ENCODE measurements around the gene RTTN. TPM values are rescaled to one million over a fixed set of nuclear protein-coding genes. Genes with fewer than 3 reads are reported as not detected.

The RTTN gene
- total RNA-seq, 2 experiments from 2014 or later, result 21.4 to 25.5 TPM

GRCh38 chr18:70135604-70136003 lies 69.9 kb downstream of the RTTN start:
- Mint-ChIP-seq H3K36me3 (ENCODE audit: low read depth) (peaks cover 78% of the 10 kb centered on the region), H3K27me3 (no peaks in the 10 kb centered on the region), H3K9me3 (no peaks in the 10 kb centered on the region), H3K27ac (no peak overlapping the region), H3K4me3 (no peak overlapping the region), H3K4me1 (ENCODE audit: low read depth) (peaks cover under 1% of the 10 kb centered on the region)
- intact Hi-C loops (cut with DNase I, micrococcal nuclease), result no loop called here
- ATAC-seq (ENCODE audit: poor library complexity), result no peak
- ChIA-PET CTCF (no interaction called here), POLR2A (no interaction called here)
- no peak for DNase-seq
- Histone ChIP-seq H3K27me3 (ENCODE audit: control insufficient read depth in 1 of 2, insufficient read depth in 2 of 2, low read length in 2 of 2) (no peaks in the 10 kb centered on the region), H3K27ac (ENCODE audit: low read depth in 1 of 2, low read length in 2 of 2) (no peak overlapping the region), H3K36me3 (ENCODE audit: insufficient read depth, low read length) (peaks cover 16% of the 10 kb centered on the region), H3K9me3 (ENCODE audit: control insufficient read depth in 1 of 2, insufficient read depth in 1 of 2, low read length in 2 of 2) (no peaks in the 10 kb centered on the region), H3K4me1 (ENCODE audit: insufficient read depth, low read length) (no peaks in the 10 kb centered on the region), H3K4me3 (ENCODE audit: low read length) (no peak overlapping the region)
- no peak for TF ChIP-seq CTCF (IDR thresholded peaks at IDR 0.05)

GRCh38 chr18:70132999-70133398 lies 72.5 kb downstream of the RTTN start:
- Histone ChIP-seq H3K27me3 (ENCODE audit: control insufficient read depth in 1 of 2, insufficient read depth in 2 of 2, low read length in 2 of 2) (no peaks in the 10 kb centered on the region), H3K9me3 (ENCODE audit: control insufficient read depth in 1 of 2, insufficient read depth in 1 of 2, low read length in 2 of 2) (no peaks in the 10 kb centered on the region), H3K4me1 (ENCODE audit: insufficient read depth, low read length) (no peaks in the 10 kb centered on the region), H3K27ac (ENCODE audit: low read depth in 1 of 2, low read length in 2 of 2) (no peak overlapping the region), H3K4me3 (ENCODE audit: low read length) (no peak overlapping the region), H3K36me3 (ENCODE audit: insufficient read depth, low read length) (peaks cover 20% of the 10 kb centered on the region)
- DNase-seq (no peak), ATAC-seq (ENCODE audit: poor library complexity) (no peak)
- no peak overlapping the region for H3K4me3 Mint-ChIP-seq
- CTCF ChIA-PET, result no interaction called here
- H3K36me3 Mint-ChIP-seq (ENCODE audit: low read depth), result peaks cover 77% of the 10 kb centered on the region
- POLR2A ChIA-PET, result no interaction called here
- intact Hi-C loops (cut with DNase I, micrococcal nuclease), result no loop called here
- no peaks in the 10 kb centered on the region for H3K27me3 Mint-ChIP-seq
- no peak for TF ChIP-seq CTCF (IDR thresholded peaks at IDR 0.05)
- H3K27ac Mint-ChIP-seq, result no peak overlapping the region
- no peaks in the 10 kb centered on the region for H3K9me3 Mint-ChIP-seq
- peaks cover 6% of the 10 kb centered on the region for H3K4me1 Mint-ChIP-seq (ENCODE audit: low read depth)

- H3K9me3 ChIP-seq (ENCODE audit: control insufficient read depth in 1 of 2, insufficient read depth in 1 of 2, low read length in 2 of 2), result no peaks in the 10 kb centered on the region
- H3K4me3 ChIP-seq (ENCODE audit: low read length), result no peak overlapping the region
- intact Hi-C loops (cut with DNase I, micrococcal nuclease), result no loop called here
- Mint-ChIP-seq H3K27me3 (no peaks in the 10 kb centered on the region), H3K4me1 (ENCODE audit: low read depth) (peaks cover 6% of the 10 kb centered on the region), H3K9me3 (no peaks in the 10 kb centered on the region), H3K4me3 (no peak overlapping the region), H3K36me3 (ENCODE audit: low read depth) (peaks cover 72% of the 10 kb centered on the region), H3K27ac (no peak overlapping the region)
- no peak for ATAC-seq (ENCODE audit: poor library complexity)
- TF ChIP-seq CTCF (IDR thresholded peaks at IDR 0.05), result no peak
- peaks cover 22% of the 10 kb centered on the region for H3K36me3 ChIP-seq (ENCODE audit: insufficient read depth, low read length)
- no peaks in the 10 kb centered on the region for H3K4me1 ChIP-seq (ENCODE audit: insufficient read depth, low read length)
- POLR2A ChIA-PET, result no interaction called here
- no peak overlapping the region for H3K27ac ChIP-seq (ENCODE audit: low read depth in 1 of 2, low read length in 2 of 2)
- no peak for DNase-seq
- no peaks in the 10 kb centered on the region for H3K27me3 ChIP-seq (ENCODE audit: control insufficient read depth in 1 of 2, insufficient read depth in 2 of 2, low read length in 2 of 2)
- CTCF ChIA-PET, result no interaction called here
These were observed 77.2 kb downstream of the RTTN start for GRCh38 chr18:70128271-70128670.
